NCI-H1092 (cell line): ENCODE measurements around the gene NSD1.
"Not testable (repeated sequence)": the region's sequence is repeated elsewhere in the genome, so short reads cannot be mapped to it uniquely, and the experiment has no call there.

Source experiments
- DNase-seq: peaks from one replicate; lab custom pipeline; 2025; lab: John Stamatoyannopoulos, UW

The NSD1 gene

GRCh38 chr5:177176175-177176711 lies 42.7 kb downstream of the NSD1 start:
- DNase-seq: no peak

DNA sequence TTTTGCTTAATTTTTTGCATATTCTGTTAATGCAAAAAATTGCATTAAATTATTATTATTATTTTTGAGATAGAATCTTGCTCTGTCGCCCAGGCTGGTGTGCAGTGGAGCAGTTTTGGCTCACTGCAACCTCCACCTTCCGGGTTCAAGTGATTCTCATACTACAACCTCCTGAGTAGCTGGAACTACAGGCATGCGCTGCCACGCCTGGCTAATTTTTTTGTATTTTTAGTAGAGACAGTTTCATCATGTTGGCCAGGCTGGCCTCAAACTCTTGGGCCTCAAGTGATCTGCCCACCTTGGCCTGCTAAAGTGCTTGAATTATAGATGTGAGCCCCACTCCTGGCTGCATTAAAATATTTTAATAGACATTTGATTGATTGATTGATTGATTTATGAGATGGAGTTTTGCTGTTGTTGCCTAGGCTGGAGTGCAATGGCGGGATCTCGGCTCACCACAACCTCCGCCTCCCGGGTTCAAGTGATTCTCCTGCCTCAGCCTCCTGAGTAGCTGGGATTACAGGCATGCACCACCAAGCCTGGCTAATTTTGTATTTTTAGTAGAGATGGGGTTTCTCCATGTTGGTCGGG lies 44.4 kb downstream of the NSD1 start:
- DNase-seq: not testable (repeated sequence)

DNA sequence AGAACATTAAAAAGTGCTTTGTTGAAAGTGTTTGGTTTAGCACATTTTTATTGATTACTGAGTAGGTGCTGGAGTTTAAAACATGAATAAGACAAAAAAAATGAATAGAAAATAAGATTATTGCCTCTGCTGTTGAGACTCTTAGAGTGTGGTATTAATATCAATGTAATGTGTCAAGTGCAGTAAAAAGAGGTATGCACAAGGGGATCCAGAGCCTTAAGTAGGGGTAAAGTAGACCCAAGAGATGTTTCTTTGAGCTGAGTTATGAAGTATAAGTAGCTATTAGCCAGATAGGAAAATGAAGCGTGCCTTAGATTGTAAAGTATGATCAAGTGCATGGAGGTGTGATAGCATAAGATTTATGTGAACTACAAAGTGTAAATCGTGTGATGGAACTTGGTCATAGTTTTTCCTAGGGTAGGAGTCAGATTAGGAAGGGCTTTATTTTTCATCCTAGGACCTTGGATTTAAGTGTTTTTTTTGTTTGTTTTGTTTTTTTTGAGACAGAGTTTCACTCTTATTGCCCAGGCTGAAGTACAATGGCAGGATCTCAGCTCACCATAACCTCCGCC lies 45.2 kb downstream of the NSD1 start:
- DNase-seq: no peak

GRCh38 chr5:177179431-177179830 lies 45.9 kb downstream of the NSD1 start:
- DNase-seq: no peak

- no peak for DNase-seq
These were observed 49.6 kb downstream of the NSD1 start for GRCh38 chr5:177183142-177183541.

- DNase-seq: no peak
These were observed 50.3 kb downstream of the NSD1 start for GRCh38 chr5:177183766-177184360.

DNA sequence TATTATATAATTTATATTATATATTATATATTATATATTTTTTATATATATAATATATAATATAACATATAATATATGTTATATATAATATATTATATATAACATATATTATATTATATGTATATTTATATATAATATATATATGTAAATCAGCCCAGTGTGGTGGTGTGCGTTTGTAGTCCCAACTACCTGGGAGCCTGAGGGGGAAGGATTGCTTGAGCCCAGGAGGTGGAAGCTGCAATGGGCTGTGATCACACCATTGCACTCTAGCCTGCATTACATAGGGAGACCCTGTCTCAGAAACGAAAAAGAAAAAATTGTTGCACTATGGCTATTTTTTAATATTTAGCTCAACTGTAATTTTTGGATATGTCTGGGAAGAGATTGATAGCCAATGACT lies 52.4 kb downstream of the NSD1 start:
- DNase-seq: no peak

- DNase-seq: no peak
These were observed 53.1 kb downstream of the NSD1 start for GRCh38 chr5:177186645-177187044.

- no peak for DNase-seq
These were observed 55.2 kb downstream of the NSD1 start for GRCh38 chr5:177188775-177189174.

DNA sequence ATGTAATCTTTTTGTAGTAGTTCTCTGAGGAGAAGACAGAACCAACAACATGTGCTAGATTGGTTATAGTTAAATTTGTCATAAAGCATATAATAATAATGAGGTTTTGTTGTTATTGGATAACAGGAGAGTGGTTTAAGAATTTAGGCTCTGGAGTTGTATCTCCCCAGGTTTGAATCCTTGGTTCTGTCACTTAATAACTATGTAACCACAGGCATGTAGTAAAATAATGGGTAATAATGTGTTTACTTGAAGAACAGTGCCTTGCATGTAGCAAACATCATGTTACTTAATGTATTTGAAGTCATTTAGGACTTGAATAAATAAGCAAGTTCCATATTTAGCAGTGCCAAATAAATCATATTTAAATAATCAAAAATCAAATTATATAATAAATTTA lies 55.8 kb downstream of the NSD1 start:
- DNase-seq: no peak

DNA sequence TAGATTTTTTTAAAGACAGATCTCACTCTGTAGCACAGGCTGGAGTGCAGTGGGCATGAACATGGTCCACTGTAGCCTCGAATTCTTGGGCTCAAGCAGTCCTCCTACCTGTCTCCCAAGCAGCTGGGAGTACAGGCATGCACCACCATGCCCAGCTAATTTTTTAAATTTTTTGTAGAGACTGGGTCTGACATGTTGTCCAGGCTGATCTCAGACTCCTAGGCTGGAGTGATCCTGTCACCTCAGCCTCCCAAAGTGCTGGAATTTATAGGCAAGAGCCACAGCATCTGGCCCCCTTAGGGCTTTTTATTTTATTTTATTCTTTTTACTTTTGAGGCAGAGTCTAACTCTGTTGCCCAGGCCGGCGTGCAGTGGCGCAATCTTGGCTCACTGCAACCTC lies 56.4 kb downstream of the NSD1 start:
- no peak for DNase-seq

GRCh38 chr5:177194268-177194667 lies 60.7 kb downstream of the NSD1 start:
- DNase-seq: no peak

DNA sequence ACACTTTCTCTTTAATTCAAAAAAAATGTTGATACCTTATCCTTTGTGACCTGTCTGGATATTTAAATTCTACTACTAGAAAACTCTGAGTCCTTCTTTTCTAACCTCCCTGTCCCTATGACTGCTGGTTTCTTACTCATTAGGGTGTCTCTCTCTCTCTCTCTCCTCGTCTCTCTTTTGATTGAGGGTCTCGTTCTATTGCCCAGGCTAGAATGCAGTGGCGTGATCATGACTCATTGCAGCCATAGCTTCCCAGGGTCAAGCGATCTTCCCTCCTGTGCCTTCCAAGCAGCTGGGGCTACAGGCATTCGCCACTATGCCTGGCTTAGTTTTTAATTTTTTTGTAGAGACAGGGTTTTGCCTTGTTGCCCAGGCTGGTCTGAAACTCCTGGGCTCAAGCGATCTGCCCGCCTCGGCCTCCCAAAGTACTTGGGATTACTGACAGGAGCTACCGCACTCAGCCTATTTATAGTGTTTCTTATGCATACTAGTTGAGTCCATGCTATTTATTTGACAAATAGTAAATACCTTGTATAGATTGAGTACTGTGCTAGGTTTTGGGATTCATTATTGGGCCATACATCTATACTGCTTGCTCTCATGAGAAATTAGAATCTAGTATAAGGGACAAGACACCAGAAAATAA lies 61.9 kb downstream of the NSD1 start:
- DNase-seq: no peak

- no peak for DNase-seq
These were observed 65.2 kb downstream of the NSD1 start for GRCh38 chr5:177198738-177199137.

- DNase-seq: no peak
These were observed 70.7 kb downstream of the NSD1 start for GRCh38 chr5:177204281-177204680.

DNA sequence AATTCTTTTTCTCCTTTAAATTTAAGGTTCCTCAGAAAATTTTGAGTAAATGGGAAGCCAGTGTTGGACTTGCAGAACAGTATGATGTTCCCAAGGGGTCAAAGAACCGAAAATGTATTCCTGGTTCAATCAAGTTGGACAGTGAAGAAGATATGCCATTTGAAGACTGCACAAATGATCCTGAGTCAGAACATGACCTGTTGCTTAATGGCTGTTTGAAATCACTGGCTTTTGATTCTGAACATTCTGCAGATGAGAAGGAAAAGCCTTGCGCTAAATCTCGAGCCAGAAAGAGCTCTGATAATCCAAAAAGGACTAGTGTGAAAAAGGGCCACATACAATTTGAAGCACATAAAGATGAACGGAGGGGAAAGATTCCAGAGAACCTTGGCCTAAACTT lies 76.0 kb downstream of the NSD1 start:
- DNase-seq: no peak

DNA sequence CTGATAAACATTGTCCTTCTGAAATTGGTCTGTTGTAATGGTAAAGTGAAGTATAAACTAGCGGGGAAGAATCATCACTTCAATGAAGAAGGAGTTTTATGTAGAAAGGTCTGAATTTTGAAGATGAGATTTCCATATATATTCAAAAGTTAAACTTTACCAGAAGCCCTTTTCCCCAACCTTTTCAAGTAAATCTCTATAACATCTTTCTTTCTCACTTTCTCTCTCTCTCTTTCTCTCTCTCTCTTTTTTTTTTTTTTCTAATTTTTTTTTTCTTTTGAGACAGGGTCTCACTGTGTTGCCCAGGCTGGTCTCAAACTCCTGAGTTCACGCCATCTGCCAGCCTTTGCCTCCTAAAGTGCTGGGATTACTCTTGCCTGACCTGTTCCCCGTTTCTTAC lies 78.7 kb downstream of the NSD1 start:
- no peak for DNase-seq

- no peak for DNase-seq
These were observed 87.0 kb downstream of the NSD1 start for GRCh38 chr5:177220576-177220975.

- no peak for DNase-seq
These were observed 88.7 kb downstream of the NSD1 start for GRCh38 chr5:177222269-177222668.

GRCh38 chr5:177225798-177226197 lies 92.2 kb downstream of the NSD1 start:
- DNase-seq: no peak

DNA sequence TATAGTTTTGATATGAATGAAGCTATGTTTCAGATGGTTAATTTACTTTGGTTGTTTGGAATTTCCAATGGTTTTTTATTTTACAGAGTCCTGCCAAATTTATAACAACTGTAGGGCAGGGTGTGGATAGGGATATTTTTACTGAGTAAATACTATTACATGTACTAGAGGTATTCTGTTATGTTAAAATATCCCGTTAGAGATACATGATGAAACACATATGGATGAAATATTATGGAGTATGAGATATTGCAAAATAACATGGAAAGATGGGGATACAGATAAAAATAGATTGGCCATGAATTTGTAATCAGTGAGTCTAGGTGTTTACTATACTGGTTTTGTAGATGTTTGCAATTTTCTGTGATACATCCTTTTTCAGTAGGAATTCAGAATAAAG lies 93.3 kb downstream of the NSD1 start:
- DNase-seq: no peak

- DNase-seq: no peak
These were observed 95.2 kb downstream of the NSD1 start for GRCh38 chr5:177228751-177229150.

- DNase-seq: no peak
These were observed 97.1 kb downstream of the NSD1 start for GRCh38 chr5:177230660-177231059.
